ENCODE measurements around the gene TCP11L1.
"Not testable (repeated sequence)": the region's sequence is repeated elsewhere in the genome, so short reads cannot be mapped to it uniquely, and the experiment has no call there.

The TCP11L1 gene

GRCh38 chr11:33067294-33067693, 27.9 kb downstream of the TCP11L1 start:
- no peak for DNase-seq

DNA sequence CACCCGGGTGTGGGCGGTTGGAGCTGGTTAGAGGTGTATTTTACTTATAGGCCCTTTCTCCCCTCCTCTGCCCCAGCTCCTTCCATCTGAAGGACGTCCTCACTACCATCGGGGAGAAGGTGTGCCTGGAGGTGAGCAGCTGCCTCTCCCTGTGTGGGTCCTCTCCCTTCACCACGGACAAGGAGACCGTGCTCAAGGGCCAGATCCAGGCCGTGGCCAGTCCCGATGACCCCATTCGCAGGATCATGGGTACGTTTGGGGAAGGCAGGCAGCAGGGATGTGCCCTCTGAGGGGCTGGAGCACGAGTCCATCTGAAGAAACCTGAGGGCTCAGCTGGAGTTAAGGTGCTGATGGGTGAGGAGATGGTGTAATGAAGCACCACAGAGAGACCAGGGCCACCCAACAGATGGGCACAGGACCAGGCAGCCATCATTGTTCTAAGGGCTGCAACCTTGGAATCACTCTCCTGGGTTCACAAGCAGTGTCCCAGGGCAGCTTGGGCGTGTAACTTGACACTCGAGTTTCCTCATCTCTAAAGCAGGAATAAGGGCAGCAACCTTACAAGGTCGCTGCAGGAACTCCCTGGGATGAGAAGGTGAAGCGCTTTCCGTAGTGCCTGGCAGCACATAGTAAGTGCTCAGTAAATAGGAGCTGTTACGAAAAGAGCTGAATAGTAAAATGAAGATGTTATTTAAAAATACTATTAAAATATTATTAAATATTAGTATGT, 29.4 kb downstream of the TCP11L1 start:
- DNase-seq: no peak

- DNase-seq: no peak
Measured at GRCh38 chr11:33072465-33072864, 33.1 kb downstream of the TCP11L1 start.

DNA sequence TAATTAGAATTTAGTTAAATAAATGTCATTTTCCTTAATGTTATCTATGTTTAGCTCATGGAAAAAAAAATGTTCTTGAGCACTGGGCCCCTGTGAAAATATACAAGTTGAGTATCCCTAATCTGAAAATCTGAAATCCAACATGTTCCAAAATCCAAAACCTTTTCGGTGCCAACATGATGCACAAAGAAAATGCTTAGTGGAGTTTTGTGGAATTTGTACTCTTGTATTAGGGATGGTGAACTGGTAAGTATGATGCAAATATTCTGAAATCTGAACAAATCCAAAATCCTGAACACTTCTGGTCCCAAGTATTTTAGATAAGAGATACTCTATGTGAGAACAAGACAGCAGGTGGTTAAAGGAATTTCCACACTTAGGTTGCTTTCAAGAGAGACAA, 44.5 kb downstream of the TCP11L1 start:
- DNase-seq: no peak

- DNase-seq: no peak
Measured at GRCh38 chr11:33086017-33086416, 46.6 kb downstream of the TCP11L1 start.

- DNase-seq: peak; percentile 3
Measured at GRCh38 chr11:33089776-33090175, 50.4 kb downstream of the TCP11L1 start.

DNA sequence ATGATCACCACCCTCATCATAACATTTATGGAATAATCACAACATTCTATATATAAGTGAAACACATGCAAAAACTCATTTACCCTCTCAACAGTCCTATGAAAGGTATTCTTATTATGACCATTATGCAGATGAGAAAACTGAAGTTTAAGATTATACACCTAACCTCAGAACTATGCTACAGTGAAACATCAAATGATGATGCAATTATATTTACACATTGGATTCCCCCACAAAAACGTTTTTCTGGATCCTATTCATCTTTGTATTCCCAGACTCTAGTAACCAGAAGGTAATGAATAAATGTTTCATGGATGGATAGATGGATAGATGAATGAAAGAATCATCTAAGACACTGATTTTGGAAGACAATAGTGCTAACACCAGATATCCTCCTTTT, 54.8 kb downstream of the TCP11L1 start:
- DNase-seq: no peak

DNA sequence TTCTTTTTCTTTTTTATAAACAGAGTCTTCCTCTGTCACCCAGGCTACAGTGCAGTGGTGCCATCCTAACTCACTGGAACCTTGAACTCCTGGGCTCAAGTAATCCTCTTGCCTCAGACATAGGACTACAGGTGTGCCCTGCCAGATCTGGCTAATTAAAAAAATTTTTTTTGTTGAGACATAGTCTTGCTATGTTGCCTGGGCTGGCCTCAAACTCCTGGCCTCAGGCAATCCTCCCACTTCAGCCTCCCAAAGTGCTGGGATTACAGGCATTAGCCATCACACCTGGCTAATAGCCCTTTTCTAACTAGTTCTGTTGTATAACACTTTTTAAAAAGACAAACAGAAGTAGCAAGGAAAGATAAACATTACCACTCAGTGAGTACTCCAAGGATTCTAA, 64.5 kb downstream of the TCP11L1 start:
- no peak for DNase-seq

DNA sequence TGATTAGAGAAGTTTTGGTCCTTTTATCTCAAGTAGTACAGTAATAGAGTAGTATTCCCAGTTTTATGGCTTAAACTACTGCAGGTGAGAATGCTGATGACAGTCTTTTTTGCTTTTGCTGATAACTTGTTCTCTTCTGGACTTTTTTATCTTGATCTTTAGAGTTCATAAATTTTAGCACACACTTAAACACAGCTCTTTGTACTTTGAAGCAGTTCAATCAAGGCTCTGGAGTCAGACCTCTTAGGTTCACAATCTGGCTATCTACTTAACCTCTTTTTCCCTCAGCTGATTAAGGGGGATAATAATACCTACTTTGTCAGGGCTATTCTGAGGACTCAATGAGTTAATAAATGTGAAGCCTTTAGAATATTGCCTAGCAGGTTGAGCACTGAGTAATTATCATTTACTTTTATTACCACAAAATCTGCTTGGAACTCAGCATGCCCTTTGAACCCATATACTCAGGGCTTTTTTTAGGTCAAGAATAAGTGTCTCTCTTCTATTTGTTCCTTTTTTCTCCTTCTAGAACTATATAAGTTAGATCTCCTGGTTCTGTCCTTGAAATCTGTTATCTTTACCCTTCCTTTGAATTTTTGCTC, 70.0 kb downstream of the TCP11L1 start:
- no peak for DNase-seq

DNA sequence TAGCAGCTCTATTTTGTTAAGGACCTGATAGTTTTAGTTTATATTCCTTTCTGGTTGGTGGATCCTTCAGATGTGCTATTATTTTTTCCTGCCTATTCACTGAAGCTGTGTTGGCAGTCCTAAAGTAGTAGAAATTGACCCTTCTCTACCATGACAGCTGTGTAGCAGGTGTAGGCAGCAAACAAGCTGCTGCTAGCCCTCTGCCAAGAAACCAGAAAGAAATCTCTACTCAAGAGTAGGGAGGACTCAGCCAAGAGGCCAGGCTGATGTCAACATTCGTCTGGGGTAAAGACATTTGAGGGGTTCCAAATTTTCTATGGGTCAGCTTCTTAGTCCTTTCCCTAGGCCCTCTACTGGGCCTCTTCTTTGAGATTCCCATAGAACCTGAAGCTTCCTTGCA, 70.7 kb downstream of the TCP11L1 start:
- no peak for DNase-seq

DNA sequence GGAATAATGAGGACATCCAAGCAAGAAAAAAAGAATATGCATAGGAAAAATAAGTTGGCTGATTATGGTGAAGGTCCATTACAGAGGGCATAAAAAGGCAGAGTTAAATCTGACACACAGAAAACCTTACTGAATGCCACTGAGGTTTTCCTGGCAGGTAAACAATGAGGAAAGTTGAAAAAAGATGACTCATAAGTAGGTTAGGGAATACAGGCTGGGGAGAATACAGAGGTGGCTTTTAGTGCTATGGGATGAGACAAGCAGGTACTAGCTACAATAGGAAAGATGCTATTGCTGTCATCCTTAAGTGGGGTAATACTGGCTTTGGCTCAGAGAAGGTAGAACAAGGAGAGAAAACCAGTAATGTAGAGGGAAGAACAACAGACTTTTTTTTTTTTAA, 77.2 kb downstream of the TCP11L1 start:
- peak; percentile 17 for DNase-seq

DNA sequence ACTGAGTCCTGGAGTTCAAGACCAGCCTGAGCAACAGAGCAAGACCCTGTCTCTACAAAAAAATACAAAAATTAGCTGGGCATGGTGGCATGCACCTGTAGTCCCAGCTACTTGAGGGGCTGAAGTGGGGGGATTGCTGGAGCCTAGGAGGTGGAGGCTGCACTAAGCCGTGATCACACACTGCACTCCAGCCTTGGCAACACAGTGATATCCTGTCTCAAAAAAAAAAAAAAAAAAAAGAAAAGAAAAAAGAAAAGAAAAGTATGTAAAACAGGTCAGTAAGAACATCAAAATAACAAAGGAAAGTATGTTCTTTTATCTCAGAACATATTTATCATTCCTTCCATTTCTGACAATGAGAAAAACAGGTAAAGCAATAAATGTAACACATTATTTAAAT, 83.3 kb downstream of the TCP11L1 start:
- not testable (repeated sequence) for DNase-seq

All from NCI-H226 (cell line).